GM19438 (cell line): ENCODE results near the gene IL17RE.
"Not testable (repeated sequence)": the region's sequence is repeated elsewhere in the genome, so short reads cannot be mapped to it uniquely, and the experiment has no call there.

Experiments
- ATAC-seq: cut with Tn5 transposase; IDR thresholded peaks from one replicate; pipeline ENCODE4 v1.9.1; 2021; ENCODE audit warnings: low read depth; ENCODE audit not compliant: unreplicated experiment

The IL17RE gene

GRCh38 chr3:9932843-9933560 is 30.4 kb downstream of the IL17RE start:
- peak; percentile 62 for ATAC-seq

GRCh38 chr3:9933561-9934234 is 31.1 kb downstream of the IL17RE start, which contains the start of gene CRELD1:
Gene CRELD1 (plus strand): TSS chr3:9933834. CDS start chr3:9934439, 605 bp downstream.
- peak; percentile 87 for ATAC-seq

- ATAC-seq = no peak
These were observed 31.6 kb downstream of the IL17RE start for GRCh38 chr3:9934235-9934621.

- no peak for ATAC-seq
These were observed 32.3 kb downstream of the IL17RE start for GRCh38 chr3:9934993-9935392.

- ATAC-seq = no peak
These were observed 33.4 kb downstream of the IL17RE start for GRCh38 chr3:9935966-9936510.

- no peak for ATAC-seq
These were observed 35.0 kb downstream of the IL17RE start for GRCh38 chr3:9937486-9938238.

GRCh38 chr3:9938966-9939365 is 36.3 kb downstream of the IL17RE start:
- ATAC-seq = no peak

GRCh38 chr3:9939906-9940305 is 37.3 kb downstream of the IL17RE start:
- not testable (repeated sequence) for ATAC-seq

- no peak for ATAC-seq
These were observed 38.1 kb downstream of the IL17RE start for GRCh38 chr3:9940746-9941145.

GRCh38 chr3:9942164-9942563 is 39.5 kb downstream of the IL17RE start:
- ATAC-seq = no peak

- no peak for ATAC-seq
These were observed 40.5 kb downstream of the IL17RE start for GRCh38 chr3:9942934-9943690.

- no peak for ATAC-seq
These were observed 41.6 kb downstream of the IL17RE start for GRCh38 chr3:9944271-9944670.

GRCh38 chr3:9945358-9945757 is 42.7 kb downstream of the IL17RE start:
- no peak for ATAC-seq

- ATAC-seq = no peak
These were observed 43.7 kb downstream of the IL17RE start for GRCh38 chr3:9946112-9947024.

GRCh38 chr3:9947025-9947995 is 44.7 kb downstream of the IL17RE start:
- ATAC-seq = no peak

GRCh38 chr3:9948586-9948985 is 45.9 kb downstream of the IL17RE start:
- no peak for ATAC-seq

GRCh38 chr3:9949115-9949514 is 46.5 kb downstream of the IL17RE start:
- no peak for ATAC-seq

GRCh38 chr3:9949626-9950025 is 47.0 kb downstream of the IL17RE start:
- ATAC-seq = no peak
